GM18498 (cell line): Measurements from ENCODE around the gene MYO3A.

Source experiments
- ATAC-seq: cut with Tn5 transposase; IDR thresholded peaks from one replicate; pipeline ENCODE4 v1.9.1; 2021; ENCODE audit warnings: mild to moderate bottlenecking, moderate library complexity; ENCODE audit not compliant: unreplicated experiment

MYO3A gene

DNA sequence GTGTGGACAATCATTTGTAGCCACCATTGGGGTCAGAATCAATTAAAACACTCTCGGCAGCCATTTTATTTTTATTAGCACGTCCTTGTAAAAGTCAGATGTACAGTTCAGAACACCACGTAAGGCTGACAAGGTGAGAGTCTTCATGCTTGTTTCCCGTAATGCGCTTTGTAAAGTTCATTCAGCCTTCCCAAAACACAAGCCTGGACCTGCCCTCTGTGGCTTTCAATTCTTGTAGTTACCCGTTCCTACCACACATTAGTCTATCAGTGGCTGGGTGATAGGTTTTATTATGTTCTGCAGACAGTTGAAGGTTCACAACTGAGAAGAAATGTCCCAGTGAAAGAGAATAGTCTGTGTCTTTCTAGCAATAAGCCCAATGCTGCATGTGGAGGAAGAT, 317.9 kb downstream of the MYO3A start:
- no peak for ATAC-seq

DNA sequence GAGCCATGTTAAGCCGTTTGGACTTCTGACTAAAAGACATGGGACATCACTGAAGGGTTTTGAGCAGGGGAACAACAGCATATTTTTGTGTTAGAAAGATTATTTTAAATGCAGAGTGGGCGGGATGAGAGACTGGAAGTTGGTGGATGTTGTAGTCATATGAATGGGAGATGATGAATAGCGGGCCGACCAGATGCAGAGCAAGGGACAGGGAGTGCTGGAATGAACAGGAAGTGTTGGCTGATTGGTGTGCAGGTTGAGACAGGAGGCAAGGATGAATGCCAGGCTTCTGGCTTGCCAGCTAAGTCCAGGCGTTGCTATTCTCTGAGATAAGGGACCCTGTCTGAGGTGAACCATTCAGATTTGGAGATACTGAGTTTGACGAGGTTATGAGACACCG, 320.6 kb downstream of the MYO3A start:
- no peak for ATAC-seq

DNA sequence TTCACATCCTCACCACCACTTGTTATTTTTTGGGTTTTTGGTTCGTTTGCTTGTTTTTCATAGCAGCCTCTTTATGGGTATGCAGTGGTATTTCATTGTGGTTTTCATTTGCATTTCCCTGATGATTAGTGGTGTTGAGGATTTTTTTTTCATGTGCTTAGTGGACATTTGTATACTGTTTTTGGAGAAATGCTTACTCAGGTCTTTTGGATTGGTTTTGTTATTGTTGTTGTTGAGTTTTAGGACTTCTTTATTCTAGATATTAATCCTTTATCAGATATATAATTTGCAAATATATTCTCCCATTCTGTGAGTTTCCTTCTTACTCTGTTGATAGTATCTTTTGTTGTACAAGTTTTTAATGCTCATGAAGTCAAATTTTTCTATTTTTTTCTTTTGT, 325.3 kb downstream of the MYO3A start:
- no peak for ATAC-seq
